Measurements from ENCODE around the gene GSS. TPM values are rescaled to one million over a fixed set of nuclear protein-coding genes. Genes with fewer than 3 reads are reported as not detected.

GSS gene
- total RNA-seq, 3 donors from 2014 or later, result 33.4 to 61.9 (median 53.7) TPM

DNA sequence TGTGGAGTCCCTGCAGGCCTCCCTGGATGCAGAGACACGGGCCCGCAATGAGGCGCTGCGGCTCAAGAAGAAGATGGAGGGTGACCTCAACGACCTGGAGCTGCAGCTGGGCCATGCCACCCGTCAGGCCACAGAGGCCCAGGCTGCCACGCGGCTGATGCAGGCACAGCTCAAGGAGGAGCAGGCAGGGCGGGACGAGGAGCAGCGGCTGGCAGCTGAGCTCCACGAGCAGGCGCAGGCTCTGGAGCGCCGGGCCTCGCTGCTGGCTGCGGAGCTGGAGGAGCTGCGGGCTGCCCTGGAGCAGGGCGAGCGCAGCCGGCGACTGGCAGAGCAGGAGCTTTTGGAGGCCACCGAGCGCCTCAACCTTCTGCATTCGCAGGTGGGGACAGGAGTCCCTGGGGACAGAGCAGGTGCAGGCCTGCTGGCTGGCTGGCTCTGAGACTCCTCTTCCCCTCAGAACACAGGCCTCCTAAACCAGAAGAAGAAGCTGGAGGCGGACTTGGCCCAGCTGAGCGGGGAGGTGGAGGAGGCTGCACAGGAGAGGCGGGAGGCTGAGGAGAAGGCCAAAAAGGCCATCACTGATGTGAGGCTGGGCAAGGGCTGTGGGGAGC lies 44.8 kb upstream of the GSS start:
- Histone ChIP-seq H3K27me3 (no peaks in the 10 kb centered on the region), H3K27ac (no peak overlapping the region), H3K36me3 (peaks cover 38% of the 10 kb centered on the region), H3K4me3 (no peak overlapping the region), H3K9me3 (no peaks in the 10 kb centered on the region), H3K4me1 (peaks cover 0 to 2% of the 10 kb centered on the region in 2 donors)
- TF ChIP-seq, protein P1, sequence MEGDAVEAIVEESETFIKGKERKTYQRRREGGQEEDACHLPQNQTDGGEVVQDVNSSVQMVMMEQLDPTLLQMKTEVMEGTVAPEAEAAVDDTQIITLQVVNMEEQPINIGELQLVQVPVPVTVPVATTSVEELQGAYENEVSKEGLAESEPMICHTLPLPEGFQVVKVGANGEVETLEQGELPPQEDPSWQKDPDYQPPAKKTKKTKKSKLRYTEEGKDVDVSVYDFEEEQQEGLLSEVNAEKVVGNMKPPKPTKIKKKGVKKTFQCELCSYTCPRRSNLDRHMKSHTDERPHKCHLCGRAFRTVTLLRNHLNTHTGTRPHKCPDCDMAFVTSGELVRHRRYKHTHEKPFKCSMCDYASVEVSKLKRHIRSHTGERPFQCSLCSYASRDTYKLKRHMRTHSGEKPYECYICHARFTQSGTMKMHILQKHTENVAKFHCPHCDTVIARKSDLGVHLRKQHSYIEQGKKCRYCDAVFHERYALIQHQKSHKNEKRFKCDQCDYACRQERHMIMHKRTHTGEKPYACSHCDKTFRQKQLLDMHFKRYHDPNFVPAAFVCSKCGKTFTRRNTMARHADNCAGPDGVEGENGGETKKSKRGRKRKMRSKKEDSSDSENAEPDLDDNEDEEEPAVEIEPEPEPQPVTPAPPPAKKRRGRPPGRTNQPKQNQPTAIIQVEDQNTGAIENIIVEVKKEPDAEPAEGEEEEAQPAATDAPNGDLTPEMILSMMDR (IDR thresholded peaks at IDR 0.05), result no peak
- no peak for TF ChIP-seq POLR2A (IDR thresholded peaks at IDR 0.05)
- no peak for TF ChIP-seq POLR2AphosphoS5 (IDR thresholded peaks at IDR 0.05)
- no peak for DNase-seq (ENCODE audit: low spot score in 2 of 2)
- intact Hi-C loops (cut with DNase I; ENCODE audit: low total_unique reads), result no loop called here

DNA sequence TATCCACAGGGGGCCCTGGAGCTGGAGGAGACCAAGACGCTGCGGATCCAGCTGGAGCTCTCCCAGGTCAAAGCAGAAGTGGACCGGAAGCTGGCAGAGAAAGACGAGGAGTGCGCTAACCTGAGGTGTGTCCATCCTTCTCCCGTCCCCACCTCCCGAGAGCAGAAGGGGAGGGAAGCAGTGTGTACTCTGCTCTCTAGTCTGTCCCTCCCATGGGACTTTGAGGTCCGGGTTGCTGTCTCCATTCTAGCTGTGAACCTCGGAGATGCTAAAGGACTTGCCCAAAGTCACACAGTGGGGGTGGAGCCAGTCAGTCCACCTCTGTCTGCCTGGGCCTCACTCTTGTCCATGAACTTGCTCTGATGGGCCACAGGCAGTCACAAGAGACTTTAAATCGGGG lies 44.2 kb upstream of the GSS start:
- Histone ChIP-seq H3K36me3 (peaks cover 31% of the 10 kb centered on the region), H3K9me3 (no peaks in the 10 kb centered on the region), H3K4me3 (no peak overlapping the region), H3K4me1 (peaks cover 0 to 4% of the 10 kb centered on the region in 2 donors), H3K27me3 (no peaks in the 10 kb centered on the region), H3K27ac (no peak overlapping the region)
- no peak for DNase-seq (ENCODE audit: low spot score in 2 of 2)
- TF ChIP-seq POLR2A (IDR thresholded peaks at IDR 0.05) (no peak), POLR2AphosphoS5 (IDR thresholded peaks at IDR 0.05) (no peak)
- TF ChIP-seq, protein P1 (IDR thresholded peaks at IDR 0.05), result no peak
- intact Hi-C loops (cut with DNase I; ENCODE audit: low total_unique reads), result no loop called here

DNA sequence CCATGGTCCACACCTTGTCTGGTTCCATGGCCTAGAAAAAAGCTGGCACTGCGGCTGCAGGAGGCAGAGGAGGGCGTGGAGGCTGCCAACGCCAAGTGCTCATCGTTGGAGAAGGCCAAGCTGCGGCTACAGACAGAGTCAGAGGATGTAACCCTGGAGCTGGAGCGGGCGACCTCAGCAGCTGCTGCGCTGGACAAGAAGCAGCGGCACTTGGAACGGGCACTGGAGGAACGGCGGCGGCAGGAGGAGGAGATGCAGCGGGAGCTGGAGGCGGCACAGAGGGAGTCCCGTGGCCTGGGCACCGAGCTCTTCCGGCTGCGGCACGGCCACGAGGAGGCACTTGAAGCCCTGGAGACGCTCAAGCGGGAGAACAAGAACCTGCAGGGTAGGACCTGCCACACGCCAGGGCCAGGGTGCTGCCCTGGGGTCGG lies 43.4 kb upstream of the GSS start:
- intact Hi-C loops (cut with DNase I; ENCODE audit: low total_unique reads), result no loop called here
- no peak overlapping the region for H3K27ac ChIP-seq
- H3K9me3 ChIP-seq, result no peaks in the 10 kb centered on the region
- H3K27me3 ChIP-seq, result no peaks in the 10 kb centered on the region
- H3K4me3 ChIP-seq, result no peak overlapping the region
- H3K36me3 ChIP-seq, result peaks cover 27% of the 10 kb centered on the region
- no peak for TF ChIP-seq POLR2AphosphoS5 (IDR thresholded peaks at IDR 0.05)
- TF ChIP-seq, protein P1 (IDR thresholded peaks at IDR 0.05), result no peak
- TF ChIP-seq POLR2A (IDR thresholded peaks at IDR 0.05), result no peak
- no peak for DNase-seq (ENCODE audit: low spot score in 2 of 2)
- peaks cover 0 to 4% of the 10 kb centered on the region in 2 donors for H3K4me1 ChIP-seq

DNA sequence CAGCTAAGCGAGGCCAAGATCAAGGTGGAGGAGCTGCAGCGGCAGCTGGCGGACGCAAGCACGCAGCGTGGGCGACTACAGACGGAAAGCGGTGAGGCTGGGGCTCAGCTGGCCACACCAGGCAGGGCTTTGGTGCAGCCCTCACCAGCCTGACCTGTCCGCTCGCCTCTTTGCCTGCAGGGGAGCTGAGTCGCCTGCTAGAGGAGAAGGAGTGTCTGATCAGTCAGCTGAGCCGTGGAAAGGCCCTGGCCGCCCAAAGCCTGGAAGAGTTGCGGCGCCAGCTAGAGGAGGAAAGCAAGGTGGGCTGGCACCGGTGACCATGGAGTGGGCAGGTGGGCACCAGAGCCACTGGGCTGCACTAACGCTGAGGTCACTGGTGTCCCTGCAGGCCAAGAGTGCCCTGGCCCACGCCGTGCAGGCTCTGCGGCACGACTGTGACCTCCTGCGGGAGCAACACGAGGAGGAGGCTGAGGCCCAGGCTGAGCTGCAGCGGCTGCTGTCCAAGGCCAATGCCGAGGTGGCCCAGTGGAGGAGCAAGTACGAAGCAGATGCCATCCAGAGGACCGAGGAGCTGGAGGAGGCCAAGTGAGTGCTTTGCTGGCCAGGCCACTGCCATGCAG lies 42.8 kb upstream of the GSS start:
- Histone ChIP-seq H3K4me1 (peaks cover 0 to 4% of the 10 kb centered on the region in 2 donors), H3K4me3 (no peak overlapping the region), H3K36me3 (peaks cover 21% of the 10 kb centered on the region), H3K9me3 (no peaks in the 10 kb centered on the region), H3K27ac (no peak overlapping the region), H3K27me3 (no peaks in the 10 kb centered on the region)
- intact Hi-C loops (cut with DNase I; ENCODE audit: low total_unique reads), result no loop called here
- TF ChIP-seq POLR2AphosphoS5 (IDR thresholded peaks at IDR 0.05), result no peak
- TF ChIP-seq, protein P1 (IDR thresholded peaks at IDR 0.05), result no peak
- TF ChIP-seq POLR2A (IDR thresholded peaks at IDR 0.05), result no peak
- no peak for DNase-seq (ENCODE audit: low spot score in 2 of 2)

DNA sequence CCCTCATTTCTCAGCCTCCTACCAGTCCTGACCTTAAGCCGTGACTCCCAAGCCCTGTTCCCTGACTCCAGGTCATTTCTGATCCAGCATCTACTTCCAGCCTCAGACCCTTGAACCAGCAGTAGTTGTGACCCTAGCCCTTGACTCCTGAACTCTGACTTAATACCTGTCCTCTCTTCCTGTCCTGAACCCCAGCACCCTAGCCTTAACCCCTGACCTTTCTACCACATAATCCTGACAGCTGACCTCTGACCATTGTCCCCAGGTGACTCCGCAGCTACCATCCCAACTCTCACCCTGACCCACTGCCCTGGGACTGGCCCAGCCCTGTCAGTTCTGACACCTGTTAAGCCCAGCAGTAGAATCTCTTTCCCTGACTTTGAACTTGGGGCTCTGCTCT lies 42.2 kb upstream of the GSS start:
- Histone ChIP-seq H3K36me3 (peaks cover 14% of the 10 kb centered on the region), H3K27me3 (no peaks in the 10 kb centered on the region), H3K27ac (no peak overlapping the region), H3K4me3 (no peak overlapping the region), H3K9me3 (no peaks in the 10 kb centered on the region), H3K4me1 (peaks cover 0 to 4% of the 10 kb centered on the region in 2 donors)
- no peak for DNase-seq (ENCODE audit: low spot score in 2 of 2)
- intact Hi-C loops (cut with DNase I; ENCODE audit: low total_unique reads), result no loop called here
- TF ChIP-seq, protein P1 (IDR thresholded peaks at IDR 0.05), result no peak
- TF ChIP-seq POLR2A (IDR thresholded peaks at IDR 0.05) (no peak), POLR2AphosphoS5 (IDR thresholded peaks at IDR 0.05) (no peak)
